IMR-90 (cell line): Measurements from ENCODE around the gene SLC16A7. TPM values are rescaled to one million over a fixed set of nuclear protein-coding genes. Genes with fewer than 3 reads are reported as not detected.

Experiments used
- ATAC-seq: fragments of 200-7000 bp; cut with Tn5 transposase; 2 replicates; pipeline ENCODE4 v1.9.1; 2020; ENCODE audit warnings: low read depth, mild to moderate bottlenecking, moderate library complexity
- BruUV-seq: library from RNA; stranded (reverse); fragments of 400-500 nt; replicated peaks from 2 replicates; lab custom pipeline; 2021; lab: Mats Ljungman, UMichigan
- CTCF ChIA-PET: fragments of 300-600 bp; formaldehyde crosslinking; extraction: SDS; loops from one replicate; lab custom pipeline; 2021; ENCODE audit warnings: antibody characterized with exemption; lab: Yijun Ruan, JAX
- POLR2A ChIA-PET: fragments of 300-600 bp; sonication (Branson Sonifier 250); formaldehyde crosslinking; loops from one replicate; lab custom pipeline; 2022; ENCODE audit warnings: antibody characterized with exemption; ENCODE audit not compliant: unreplicated experiment; lab: Charles Lee
- DNase-seq: peaks from one replicate; pipeline ENCODE4 v3.0.0; 2013
- H2AFZ ChIP-seq: replicated peaks from 2 replicates; pipeline ENCODE3; 2013; ENCODE audit warnings: low read length, mild to moderate bottlenecking; ENCODE audit not compliant: poor library complexity
- H2AK5ac ChIP-seq: 2 replicates; pipeline ENCODE4 v1.6.1; 2013; ENCODE audit warnings: low read depth, low read length, inconsistent platforms
- H2AK9ac ChIP-seq: replicated peaks from 2 replicates; pipeline ENCODE3; 2013; ENCODE audit warnings: mild to moderate bottlenecking, low read depth, low read length, moderate library complexity; ENCODE audit not compliant: poor library complexity
- H2BK120ac ChIP-seq: 2 replicates; pipeline ENCODE4 v1.6.1; 2013; ENCODE audit warnings: low read depth, low read length, inconsistent platforms
- H2BK15ac ChIP-seq: 3 replicates; pipeline ENCODE4 v1.6.1; 2013; ENCODE audit warnings: low read depth, low read length, inconsistent platforms
- H2BK20ac ChIP-seq: 2 replicates; pipeline ENCODE4 v1.6.1; 2013; ENCODE audit warnings: low read depth, mild to moderate bottlenecking, inconsistent platforms, low read length, moderate library complexity
- H2BK5ac ChIP-seq: 2 replicates; pipeline ENCODE4 v1.6.1; 2013; ENCODE audit warnings: mild to moderate bottlenecking, low read depth, low read length, inconsistent platforms; ENCODE audit not compliant: poor library complexity, severe bottlenecking
- H3K14ac ChIP-seq: replicated peaks from 2 replicates; pipeline ENCODE4 v1.6.1; 2013; ENCODE audit warnings: low read depth, low read length, inconsistent platforms
- H3K18ac ChIP-seq: 2 replicates; pipeline ENCODE4 v1.6.1; 2013; ENCODE audit warnings: low read depth, low read length, control low read depth
- H3K23ac ChIP-seq: 2 replicates; pipeline ENCODE4 v1.6.1; 2013; ENCODE audit warnings: low read depth, low read length, inconsistent platforms
- H3K27ac ChIP-seq: 2 replicates; pipeline ENCODE4 v1.5.1; 2013; ENCODE audit warnings: mild to moderate bottlenecking, control low read depth, low read length; ENCODE audit not compliant: insufficient read depth
- H3K27me3 ChIP-seq: 2 replicates; pipeline ENCODE4 v1.6.1; 2013; ENCODE audit warnings: low read length; ENCODE audit not compliant: control insufficient read depth, insufficient read depth
- H3K36me3 ChIP-seq: 2 replicates; pipeline ENCODE4 v1.6.1; 2013; ENCODE audit warnings: low read length, mixed read lengths; ENCODE audit not compliant: control insufficient read depth, insufficient read depth
- H3K4ac ChIP-seq: 2 replicates; pipeline ENCODE4 v1.6.1; 2013; ENCODE audit warnings: low read depth, low read length, inconsistent platforms
- H3K4me1 ChIP-seq: 2 replicates; pipeline ENCODE4 v1.6.1; 2013; ENCODE audit warnings: low read length, mixed read lengths; ENCODE audit not compliant: control insufficient read depth, insufficient read depth
- H3K4me2 ChIP-seq: 2 replicates; pipeline ENCODE4 v1.6.1; 2013; ENCODE audit warnings: low read depth, mild to moderate bottlenecking, control low read depth, low read length, moderate library complexity
- H3K4me3 ChIP-seq: 2 replicates; pipeline ENCODE4 v1.5.1; 2013; ENCODE audit warnings: low read depth, mild to moderate bottlenecking, control low read depth, low read length, moderate library complexity; ENCODE audit not compliant: insufficient read depth
- H3K56ac ChIP-seq: 2 replicates; pipeline ENCODE4 v1.6.1; 2013; ENCODE audit warnings: low read length, inconsistent platforms; ENCODE audit not compliant: insufficient read depth; ENCODE audit errors: extremely low read depth
- H3K79me1 ChIP-seq, 2 experiments: 2 replicates each; pipeline ENCODE4 v1.6.1; 2013; ENCODE audit warnings: low read length in 2 of 2, inconsistent platforms in 1 of 2, low read depth in 1 of 2
- H3K9ac ChIP-seq: 2 replicates; pipeline ENCODE4 v1.6.1; 2013; ENCODE audit warnings: low read depth, low read length, control low read depth
- H3K9me1 ChIP-seq: 2 replicates; pipeline ENCODE4 v1.6.1; 2013; ENCODE audit warnings: low read length, inconsistent platforms; ENCODE audit not compliant: insufficient read depth
- H3K9me3 ChIP-seq: 2 replicates; pipeline ENCODE4 v1.6.1; 2013; ENCODE audit warnings: low read length; ENCODE audit not compliant: control insufficient read depth, insufficient read depth
- H4K20me1 ChIP-seq: 2 replicates; pipeline ENCODE4 v1.6.1; 2013; ENCODE audit warnings: low read length, inconsistent platforms; ENCODE audit not compliant: insufficient read depth
- H4K5ac ChIP-seq: 2 replicates; pipeline ENCODE4 v1.6.1; 2013; ENCODE audit warnings: mild to moderate bottlenecking, low read depth, low read length, control low read depth
- H4K8ac ChIP-seq, 2 experiments: 2 replicates each; pipeline ENCODE4 v1.6.1; 2013; ENCODE audit warnings: low read depth in 2 of 2, low read length in 2 of 2, control low read depth in 1 of 2, inconsistent platforms in 1 of 2
- H4K91ac ChIP-seq: 2 replicates; pipeline ENCODE4 v1.6.1; 2013; ENCODE audit warnings: low read depth, low read length, inconsistent platforms; ENCODE audit not compliant: insufficient read depth
- BHLHE40 ChIP-seq: fragments of 150-350 bp; IDR thresholded peaks from 2 replicates; pipeline ENCODE4 v1.6.1; 2016; ENCODE audit warnings: mild to moderate bottlenecking, low read depth, low read length
- CEBPB ChIP-seq: IDR thresholded peaks from 2 replicates; pipeline ENCODE4 v1.6.1; 2012; ENCODE audit warnings: low read depth, low read length, improper control_type of control experiment
- CHD1 ChIP-seq: IDR thresholded peaks from 2 replicates; pipeline ENCODE4 v1.6.1; 2012; ENCODE audit warnings: low read depth, low read length, improper control_type of control experiment
- FOS ChIP-seq: fragments of 150-350 bp; IDR thresholded peaks from 2 replicates; pipeline ENCODE4 v1.6.1; 2016; ENCODE audit warnings: low read depth, low read length
- MAFK ChIP-seq: IDR thresholded peaks from 2 replicates; pipeline ENCODE4 v1.6.1; 2012; ENCODE audit warnings: low read depth, low read length, improper control_type of control experiment
- MAZ ChIP-seq: IDR thresholded peaks from 2 replicates; pipeline ENCODE4 v1.6.1; 2012; ENCODE audit warnings: low read depth, mild to moderate bottlenecking, low read length, improper control_type of control experiment, moderate library complexity, borderline replicate concordance
- MXI1 ChIP-seq: IDR thresholded peaks from 2 replicates; pipeline ENCODE4 v1.6.1; 2012; ENCODE audit warnings: low read depth, mild to moderate bottlenecking, low read length, moderate library complexity, borderline replicate concordance
- NFE2L2 ChIP-seq: fragments of 150-350 bp; IDR thresholded peaks from 2 replicates; pipeline ENCODE4 v1.6.1; 2016; ENCODE audit warnings: low read depth, mild to moderate bottlenecking, low read length
- POLR2A ChIP-seq: IDR thresholded peaks from 2 replicates; pipeline ENCODE4 v1.6.1; 2012; ENCODE audit warnings: mild to moderate bottlenecking, low read depth, low read length
- RAD21 ChIP-seq: IDR thresholded peaks from 2 replicates; pipeline ENCODE4 v1.6.1; 2012; ENCODE audit warnings: low read length, improper control_type of control experiment
- RCOR1 ChIP-seq: IDR thresholded peaks from 2 replicates; pipeline ENCODE4 v1.6.1; 2012; ENCODE audit warnings: mild to moderate bottlenecking, low read length, improper control_type of control experiment; ENCODE audit not compliant: insufficient replicate concordance
- RFX5 ChIP-seq: IDR thresholded peaks from 2 replicates; pipeline ENCODE4 v1.8.0; 2012; ENCODE audit warnings: low read depth, mild to moderate bottlenecking, low read length, moderate library complexity
- SMC3 ChIP-seq: fragments of 150-350 bp; IDR thresholded peaks from 2 replicates; pipeline ENCODE4 v1.6.1; 2016; ENCODE audit warnings: low read depth, mild to moderate bottlenecking, antibody characterized with exemption, low read length, moderate library complexity
- USF2 ChIP-seq: fragments of 150-350 bp; IDR thresholded peaks from 2 replicates; pipeline ENCODE4 v1.6.1; 2017; ENCODE audit warnings: mild to moderate bottlenecking, antibody characterized with exemption, low read length, low read depth
- WGBS, 2 experiments: methylation state at CpG; one replicate each; pipeline versions ENCODE4 v1.1.5 to v1.1.7; 2013; ENCODE audit warnings: missing lambda C conversion rate in 2 of 2; ENCODE audit not compliant: insufficient read length in 1 of 2; ENCODE audit errors: extremely low coverage in 2 of 2; 5-methylcytosine and 5-hydroxymethylcytosine counted together
- dilution Hi-C: fragments of 300-500 bp; cut with HindIII; formaldehyde crosslinking; loops from one replicate; pipeline ENCODE4 v1.14.3; 2018; ENCODE audit warnings: low sequenced_read_pairs; ENCODE audit not compliant: unreplicated experiment
- in situ Hi-C: fragments of 300-500 bp; cut with MboI; formaldehyde crosslinking; loops from 3 replicates; pipeline ENCODE4 v1.14.3; 2019; ENCODE audit warnings: low sequenced_read_pairs, inconsistent platforms, mixed read lengths
- intact Hi-C: fragments of 100-400 bp; cut with micrococcal nuclease; formaldehyde crosslinking; loops from 2 replicates; pipeline ENCODE4 v1.10.0; 2022
- polyA plus RNA-seq, 3 experiments: library from polyadenylated mRNA; depleted of rRNA; stranded (reverse); fragments of >200 nt; gene quantifications; 2 replicates each; pipeline ENCODE4 v1.2.3, GENCODE V29; 2012; ENCODE audit warnings: low replicate concordance in 1 of 3
- total RNA-seq: library from RNA; depleted of rRNA; stranded (reverse); fragments of >200 nt; gene quantifications from 2 replicates; pipeline ENCODE4 v1.2.3, GENCODE V29; 2012
- TF ChIP-seq, protein P1 (sequence below): fragments of 150-350 bp; IDR thresholded peaks from 2 replicates; pipeline ENCODE4 v1.6.1; 2016; ENCODE audit warnings: low read depth, mild to moderate bottlenecking, low read length, moderate library complexity, borderline replicate concordance
- TF ChIP-seq, protein P2 (sequence below): conservative IDR thresholded peaks from 2 replicates; pipeline ENCODE4 v1.5.1; 2012; ENCODE audit warnings: mild to moderate bottlenecking, low read depth, low read length, improper control_type of control experiment

Gene SLC16A7
- total and polyA plus RNA-seq, 2 of the 4 experiments (the other 2 are of a cell fraction), result 2.6 to 21.5 TPM

- no peak overlapping the region for H4K91ac ChIP-seq
- POLR2A ChIA-PET, result no interaction called here
- no peak overlapping the region for H2BK5ac ChIP-seq
- no peaks in the 10 kb centered on the region for H3K79me1 ChIP-seq
- no peaks in the 10 kb centered on the region for H4K20me1 ChIP-seq
- H2BK20ac ChIP-seq, result no peak overlapping the region
- H3K18ac ChIP-seq, result no peak overlapping the region
- H2AK9ac ChIP-seq, result no peak overlapping the region
- WGBS, 2 experiments, result no CpG with 5 or more reads among the region's 2 CpGs
- DNase-seq (no peak), ATAC-seq (no peak)
- no peak overlapping the region for H3K4me3 ChIP-seq
- H3K4ac ChIP-seq, result no peak overlapping the region
- H3K4me2 ChIP-seq, result no peak overlapping the region
- no peak overlapping the region for H2BK120ac ChIP-seq
- no peaks in the 10 kb centered on the region; the same call in 1 of the 2 replicates for H3K4me1 ChIP-seq
- no peak overlapping the region for H4K8ac ChIP-seq
- CTCF ChIA-PET, result interaction anchor here (1.7 kb wide), 1 partner anchor 18 kb away, joined by 4 read pairs; no protein-coding TSS in a partner anchor
- H3K27ac ChIP-seq, result no peak overlapping the region
- H3K36me3 ChIP-seq, result no peaks in the 10 kb centered on the region
- no peak overlapping the region for H3K56ac ChIP-seq
- no peak overlapping the region for H4K5ac ChIP-seq
- dilution Hi-C loops, result no loop called here
- intact Hi-C loops, result no loop called here
- H3K9ac ChIP-seq, result no peak overlapping the region
- no peak overlapping the region for H2AK5ac ChIP-seq
- no TSS peak for BruUV-seq
- no peak overlapping the region for H2BK15ac ChIP-seq
- H3K14ac ChIP-seq, result no peak overlapping the region
- peaks cover 4% of the 10 kb centered on the region; the same call in 1 of the 2 replicates for H3K9me3 ChIP-seq
- in situ Hi-C loops, result no loop called here
- H3K9me1 ChIP-seq, result no peaks in the 10 kb centered on the region
- no peak overlapping the region for H3K23ac ChIP-seq
- TF ChIP-seq FOS (no peak), SMC3 (no peak), USF2 (no peak), MAZ (no peak), RFX5 (no peak), RCOR1 (no peak), RAD21 (no peak), POLR2A (no peak), MXI1 (no peak), CEBPB (no peak), NFE2L2 (no peak), BHLHE40 (no peak), MAFK (no peak), CHD1 (no peak)
- TF ChIP-seq, protein P1, sequence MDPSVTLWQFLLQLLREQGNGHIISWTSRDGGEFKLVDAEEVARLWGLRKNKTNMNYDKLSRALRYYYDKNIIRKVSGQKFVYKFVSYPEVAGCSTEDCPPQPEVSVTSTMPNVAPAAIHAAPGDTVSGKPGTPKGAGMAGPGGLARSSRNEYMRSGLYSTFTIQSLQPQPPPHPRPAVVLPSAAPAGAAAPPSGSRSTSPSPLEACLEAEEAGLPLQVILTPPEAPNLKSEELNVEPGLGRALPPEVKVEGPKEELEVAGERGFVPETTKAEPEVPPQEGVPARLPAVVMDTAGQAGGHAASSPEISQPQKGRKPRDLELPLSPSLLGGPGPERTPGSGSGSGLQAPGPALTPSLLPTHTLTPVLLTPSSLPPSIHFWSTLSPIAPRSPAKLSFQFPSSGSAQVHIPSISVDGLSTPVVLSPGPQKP, result no peak
- TF ChIP-seq, protein P2, sequence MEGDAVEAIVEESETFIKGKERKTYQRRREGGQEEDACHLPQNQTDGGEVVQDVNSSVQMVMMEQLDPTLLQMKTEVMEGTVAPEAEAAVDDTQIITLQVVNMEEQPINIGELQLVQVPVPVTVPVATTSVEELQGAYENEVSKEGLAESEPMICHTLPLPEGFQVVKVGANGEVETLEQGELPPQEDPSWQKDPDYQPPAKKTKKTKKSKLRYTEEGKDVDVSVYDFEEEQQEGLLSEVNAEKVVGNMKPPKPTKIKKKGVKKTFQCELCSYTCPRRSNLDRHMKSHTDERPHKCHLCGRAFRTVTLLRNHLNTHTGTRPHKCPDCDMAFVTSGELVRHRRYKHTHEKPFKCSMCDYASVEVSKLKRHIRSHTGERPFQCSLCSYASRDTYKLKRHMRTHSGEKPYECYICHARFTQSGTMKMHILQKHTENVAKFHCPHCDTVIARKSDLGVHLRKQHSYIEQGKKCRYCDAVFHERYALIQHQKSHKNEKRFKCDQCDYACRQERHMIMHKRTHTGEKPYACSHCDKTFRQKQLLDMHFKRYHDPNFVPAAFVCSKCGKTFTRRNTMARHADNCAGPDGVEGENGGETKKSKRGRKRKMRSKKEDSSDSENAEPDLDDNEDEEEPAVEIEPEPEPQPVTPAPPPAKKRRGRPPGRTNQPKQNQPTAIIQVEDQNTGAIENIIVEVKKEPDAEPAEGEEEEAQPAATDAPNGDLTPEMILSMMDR, result no peak
- no peak overlapping the region for H2AFZ ChIP-seq
- no peaks in the 10 kb centered on the region for H3K27me3 ChIP-seq
Observed at GRCh38 chr12:59668674-59669073, 72.8 kb downstream of the SLC16A7 start.
